ENCODE measurements around the gene GNB1. TPM values are rescaled to one million over a fixed set of nuclear protein-coding genes. Genes with fewer than 3 reads are reported as not detected.

The GNB1 gene
- total and polyA plus RNA-seq, 2 of the 4 experiments (the other 2 are of a cell fraction) = 73.5 to 371 TPM

GRCh38 chr1:1892079-1892762 is 1.3 kb upstream of the GNB1 start:
- Histone ChIP-seq H2BK5ac (ENCODE audit: low read depth, low read length, poor library complexity, severe bottlenecking) (peak overlapping the region; percentile 80), H3K27ac (ENCODE audit: insufficient read depth, low read length) (peak overlapping the region; percentile 92), H3K14ac (replicated peaks; ENCODE audit: low read depth, low read length) (peak overlapping the region; percentile 22), H3K9me3 (ENCODE audit: control insufficient read depth, insufficient read depth, low read length) (no peaks in the 10 kb centered on the region), H2BK20ac (ENCODE audit: low read depth, low read length) (no peak overlapping the region), H2AFZ (replicated peaks; ENCODE audit: low read length, poor library complexity) (peak overlapping the region; percentile 95), H3K4me2 (ENCODE audit: low read depth, low read length) (peak overlapping the region; percentile 98), H4K91ac (ENCODE audit: insufficient read depth, low read depth, low read length) (peak overlapping the region; percentile 87), H3K9me1 (ENCODE audit: insufficient read depth, low read length) (peaks cover 2% of the 10 kb centered on the region; the same call in 1 of the 2 replicates), H3K4me3 (ENCODE audit: insufficient read depth, low read depth, low read length) (peak overlapping the region; percentile 92), H3K27me3 (ENCODE audit: control insufficient read depth, insufficient read depth, low read length) (no peaks in the 10 kb centered on the region), H3K4ac (ENCODE audit: low read depth, low read length) (peak overlapping the region; percentile 95), H3K36me3 (ENCODE audit: control insufficient read depth, insufficient read depth, low read length) (no peaks in the 10 kb centered on the region), H3K18ac (ENCODE audit: low read depth, low read length) (peak overlapping the region; percentile 24; the same call in 1 of the 2 replicates), H2AK9ac (replicated peaks; ENCODE audit: low read depth, low read length, poor library complexity) (peak overlapping the region; percentile 91), H2BK15ac (ENCODE audit: low read depth, low read length) (no peak overlapping the region), H3K79me1 (ENCODE audit: low read depth in 1 of 2, low read length in 2 of 2) (peaks cover 13 to 21% of the 10 kb centered on the region in 2 experiments), H4K20me1 (ENCODE audit: insufficient read depth, low read length) (peaks cover 28% of the 10 kb centered on the region), H3K56ac (ENCODE audit: extremely low read depth, insufficient read depth, low read length) (no peak overlapping the region), H2AK5ac (ENCODE audit: low read depth, low read length) (peak overlapping the region; percentile 86), H2BK120ac (ENCODE audit: low read depth, low read length) (no peak overlapping the region), H3K4me1 (ENCODE audit: control insufficient read depth, insufficient read depth, low read length) (peaks cover 11% of the 10 kb centered on the region), H3K23ac (ENCODE audit: low read depth, low read length) (peak overlapping the region; percentile 68; the same call in 1 of the 2 replicates), H4K8ac (ENCODE audit: low read depth in 2 of 2, low read length in 2 of 2) (peak overlapping the region; percentile 70 to 96), H3K9ac (ENCODE audit: low read depth, low read length) (peak overlapping the region; percentile 89), H4K5ac (ENCODE audit: low read depth, low read length) (peak overlapping the region; percentile 69)
- 73% methylated on average over 6 of the region's 21 CpGs; no CpG with 5 or more reads in 1 of the 2 experiments for WGBS, 2 experiments (ENCODE audit: extremely low coverage in 2 of 2, insufficient read length in 1 of 2)
- TF ChIP-seq NFE2L2 (IDR thresholded peaks at IDR 0.05; ENCODE audit: low read depth, low read length) (no peak), CEBPB (IDR thresholded peaks at IDR 0.05; ENCODE audit: low read depth, low read length) (no peak), BHLHE40 (IDR thresholded peaks at IDR 0.05; ENCODE audit: low read depth, low read length) (no peak), CTCF (conservative IDR thresholded peaks at IDR 0.05; ENCODE audit: low read depth, low read length) (no peak)
- no TSS peak for BruUV-seq (replicated peaks)
- dilution Hi-C loops (cut with HindIII; ENCODE audit: low sequenced_read_pairs, unreplicated experiment) (no loop called here), intact Hi-C loops (cut with micrococcal nuclease) (no loop called here), in situ Hi-C loops (cut with MboI; ENCODE audit: low sequenced_read_pairs) (no loop called here)
- CTCF ChIA-PET = interaction anchor here (1.6 kb wide), 1 partner anchor 14 kb away, joined by 6 read pairs; no protein-coding TSS in a partner anchor
- ATAC-seq (ENCODE audit: low read depth) = no peak
- DNase-seq = no peak
- POLR2A ChIA-PET (ENCODE audit: unreplicated experiment) = interaction anchor here (0.6 kb wide), 1 partner anchor 13 kb away, joined by 4 read pairs; no protein-coding TSS in a partner anchor

Measured in IMR-90 (cell line).